ENCODE data around the gene DAO.

Gene DAO

GRCh38 chr12:108938247-108938924, 58.5 kb downstream of the DAO start:
- no peak for DNase-seq (ENCODE audit: extremely low read depth, low read depth)
- no peak for TF ChIP-seq CTCF (IDR thresholded peaks at IDR 0.05; ENCODE audit: low read depth, low read length)

- TF ChIP-seq CTCF (IDR thresholded peaks at IDR 0.05; ENCODE audit: low read depth, low read length), result no peak
- DNase-seq (ENCODE audit: extremely low read depth, low read depth), result no peak
These were observed 59.7 kb downstream of the DAO start for GRCh38 chr12:108939594-108939993.

- no peak for TF ChIP-seq CTCF (IDR thresholded peaks at IDR 0.05; ENCODE audit: low read depth, low read length)
- no peak for DNase-seq (ENCODE audit: extremely low read depth, low read depth)
These were observed 60.2 kb downstream of the DAO start for GRCh38 chr12:108940138-108940537.

- TF ChIP-seq CTCF (IDR thresholded peaks at IDR 0.05; ENCODE audit: low read depth, low read length), result no peak
- no peak for DNase-seq (ENCODE audit: extremely low read depth, low read depth)
These were observed 67.2 kb downstream of the DAO start for GRCh38 chr12:108947097-108947496.

- TF ChIP-seq CTCF (IDR thresholded peaks at IDR 0.05; ENCODE audit: low read depth, low read length), result no peak
- no peak for DNase-seq (ENCODE audit: extremely low read depth, low read depth)
These were observed 68.5 kb downstream of the DAO start for GRCh38 chr12:108948367-108948766.

GRCh38 chr12:108949976-108950375, 70.1 kb downstream of the DAO start:
- no peak for TF ChIP-seq CTCF (IDR thresholded peaks at IDR 0.05; ENCODE audit: low read depth, low read length)
- no peak for DNase-seq (ENCODE audit: extremely low read depth, low read depth)

Data from AG09319 (cell line).